Lower leg skin (tissue), 4 donors: ENCODE measurements around the gene FNDC3A. TPM values are rescaled to one million over a fixed set of nuclear protein-coding genes. Genes with fewer than 3 reads are reported as not detected.

Source experiments
- DNase-seq, 2 donors: peaks; one replicate each; pipeline ENCODE4 v3.0.0-alpha.2; 2019; ENCODE audit warnings: low spot score in 2 of 2
- H3K4me3 ChIP-seq: fragments of 200-600 bp; sonication (generic); 2 replicates; pipeline ENCODE4 v1.5.1; 2017; ENCODE audit warnings: mild to moderate bottlenecking, low read depth; ENCODE audit not compliant: poor library complexity, severe bottlenecking
- POLR2A ChIP-seq, 2 donors: fragments of 450-650 bp; IDR thresholded peaks; one replicate each; pipeline ENCODE4 v1.6.1; 2016 to 2017; ENCODE audit warnings: antibody characterized with exemption in 2 of 2, mild to moderate bottlenecking in 1 of 2, moderate library complexity in 1 of 2
- WGBS, 2 donors: methylation state at CpG; one replicate each; pipeline ENCODE4 v1.1.5; 2018; 5-methylcytosine and 5-hydroxymethylcytosine counted together
- intact Hi-C: fragments of 100-400 bp; cut with DNase I; formaldehyde crosslinking; loops from one replicate; pipeline ENCODE4 v1.15.0; 2023; ENCODE audit warnings: low total_unique reads
- total RNA-seq, 4 donors: library from RNA; depleted of rRNA; stranded (reverse); fragments of >200 nt; gene quantifications; one replicate each; pipeline ENCODE4 v1.1.0, GENCODE V29; 2016
- TF ChIP-seq, protein P1 (sequence below), 3 donors: fragments of 450-650 bp; IDR thresholded peaks; one replicate each; pipeline ENCODE4 v1.5.1; 2016; ENCODE audit warnings: antibody characterized with exemption in 3 of 3, mild to moderate bottlenecking in 3 of 3, moderate library complexity in 2 of 3

Gene FNDC3A
- total RNA-seq, 4 donors from 2014 or later, result 11.4 to 25.5 (median 15.5) TPM

- intact Hi-C loops, result no loop called here
- TF ChIP-seq POLR2A (IDR thresholded peaks at IDR 0.05), result no peak
- TF ChIP-seq, protein P1, sequence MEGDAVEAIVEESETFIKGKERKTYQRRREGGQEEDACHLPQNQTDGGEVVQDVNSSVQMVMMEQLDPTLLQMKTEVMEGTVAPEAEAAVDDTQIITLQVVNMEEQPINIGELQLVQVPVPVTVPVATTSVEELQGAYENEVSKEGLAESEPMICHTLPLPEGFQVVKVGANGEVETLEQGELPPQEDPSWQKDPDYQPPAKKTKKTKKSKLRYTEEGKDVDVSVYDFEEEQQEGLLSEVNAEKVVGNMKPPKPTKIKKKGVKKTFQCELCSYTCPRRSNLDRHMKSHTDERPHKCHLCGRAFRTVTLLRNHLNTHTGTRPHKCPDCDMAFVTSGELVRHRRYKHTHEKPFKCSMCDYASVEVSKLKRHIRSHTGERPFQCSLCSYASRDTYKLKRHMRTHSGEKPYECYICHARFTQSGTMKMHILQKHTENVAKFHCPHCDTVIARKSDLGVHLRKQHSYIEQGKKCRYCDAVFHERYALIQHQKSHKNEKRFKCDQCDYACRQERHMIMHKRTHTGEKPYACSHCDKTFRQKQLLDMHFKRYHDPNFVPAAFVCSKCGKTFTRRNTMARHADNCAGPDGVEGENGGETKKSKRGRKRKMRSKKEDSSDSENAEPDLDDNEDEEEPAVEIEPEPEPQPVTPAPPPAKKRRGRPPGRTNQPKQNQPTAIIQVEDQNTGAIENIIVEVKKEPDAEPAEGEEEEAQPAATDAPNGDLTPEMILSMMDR (IDR thresholded peaks at IDR 0.05), result no peak
- WGBS, 2 donors, result 45 to 46% methylated on average over 4 of the region's 4 CpGs
Observed at GRCh38 chr13:49240017-49240416, 264.3 kb downstream of the FNDC3A start.

GRCh38 chr13:49241296-49241695, 265.6 kb downstream of the FNDC3A start:
- TF ChIP-seq, protein P1 (IDR thresholded peaks at IDR 0.05), result no peak
- TF ChIP-seq POLR2A (IDR thresholded peaks at IDR 0.05), result no peak
- 71 to 76% methylated on average over 7 of the region's 7 CpGs for WGBS, 2 donors
- intact Hi-C loops, result no loop called here
- no peak for DNase-seq
- H3K4me3 ChIP-seq, result no peak overlapping the region

More at GRCh38 chr13:49240017-49240416, 264.3 kb downstream of the FNDC3A start:
- no peak for DNase-seq
- H3K4me3 ChIP-seq, result no peak overlapping the region

DNA sequence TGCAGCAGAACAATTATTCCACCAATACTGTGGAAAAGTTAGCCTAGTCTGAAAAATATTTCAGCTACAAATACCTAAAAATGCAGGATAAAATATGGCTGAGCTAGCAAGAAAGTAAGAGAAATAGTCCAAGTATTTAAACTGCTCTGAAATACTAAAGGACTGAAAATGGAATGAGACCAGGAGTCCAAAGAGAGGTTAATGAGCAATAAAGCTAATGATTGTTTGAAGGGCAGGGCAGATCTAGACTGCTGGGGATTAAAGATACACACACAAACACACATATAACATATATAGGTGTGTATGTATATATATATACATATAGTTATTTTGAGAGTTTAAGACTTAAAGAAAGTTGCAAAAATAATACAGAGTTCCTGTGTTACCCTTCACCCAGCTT, 269.4 kb downstream of the FNDC3A start:
- TF ChIP-seq, protein P1 (IDR thresholded peaks at IDR 0.05), result no peak
- TF ChIP-seq POLR2A (IDR thresholded peaks at IDR 0.05), result no peak
- no peak for DNase-seq
- no peak overlapping the region for H3K4me3 ChIP-seq
- intact Hi-C loops, result no loop called here

DNA sequence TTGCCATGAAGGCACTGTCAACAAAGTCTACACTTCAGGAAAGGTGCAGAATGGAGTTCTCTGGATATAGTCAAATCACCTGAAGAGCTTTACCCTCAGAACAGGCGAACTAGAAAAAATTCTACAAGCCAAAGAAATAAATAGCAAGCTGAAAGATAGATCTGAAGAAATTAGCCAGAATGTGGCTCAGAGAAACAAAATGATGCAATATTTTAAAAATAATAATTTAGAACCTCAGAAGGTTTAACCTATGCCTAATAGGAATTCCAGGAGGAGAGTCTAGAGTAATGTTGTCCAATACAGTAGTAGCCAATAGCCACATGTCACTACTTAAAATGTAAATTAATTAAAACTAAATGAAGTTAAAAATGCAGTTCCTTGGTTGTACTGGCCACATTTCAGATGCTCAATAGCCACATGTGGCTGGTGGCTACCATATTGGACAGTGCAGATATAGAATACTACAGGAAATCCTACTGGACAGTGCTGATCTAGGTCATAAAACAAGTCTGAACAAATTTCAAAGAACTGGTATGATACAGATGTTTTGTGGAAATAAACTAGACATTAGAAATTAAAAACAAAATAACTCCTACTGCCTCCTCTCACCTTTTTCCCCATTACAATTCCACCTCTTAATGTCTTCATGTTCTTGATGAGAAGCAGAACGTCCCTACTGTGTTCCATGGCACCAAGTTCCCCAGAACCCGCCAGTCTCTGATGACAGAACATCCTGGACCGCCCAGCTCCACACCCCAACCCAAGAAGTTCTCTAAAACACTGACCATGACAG, 271.3 kb downstream of the FNDC3A start:
- 24 to 25% methylated on average over 4 of the region's 4 CpGs for WGBS, 2 donors
- intact Hi-C loops, result no loop called here
- TF ChIP-seq, protein P1 (IDR thresholded peaks at IDR 0.05), result no peak
- no peak for TF ChIP-seq POLR2A (IDR thresholded peaks at IDR 0.05)
- H3K4me3 ChIP-seq, result peak overlapping the region; percentile 80
- no peak for DNase-seq

DNA sequence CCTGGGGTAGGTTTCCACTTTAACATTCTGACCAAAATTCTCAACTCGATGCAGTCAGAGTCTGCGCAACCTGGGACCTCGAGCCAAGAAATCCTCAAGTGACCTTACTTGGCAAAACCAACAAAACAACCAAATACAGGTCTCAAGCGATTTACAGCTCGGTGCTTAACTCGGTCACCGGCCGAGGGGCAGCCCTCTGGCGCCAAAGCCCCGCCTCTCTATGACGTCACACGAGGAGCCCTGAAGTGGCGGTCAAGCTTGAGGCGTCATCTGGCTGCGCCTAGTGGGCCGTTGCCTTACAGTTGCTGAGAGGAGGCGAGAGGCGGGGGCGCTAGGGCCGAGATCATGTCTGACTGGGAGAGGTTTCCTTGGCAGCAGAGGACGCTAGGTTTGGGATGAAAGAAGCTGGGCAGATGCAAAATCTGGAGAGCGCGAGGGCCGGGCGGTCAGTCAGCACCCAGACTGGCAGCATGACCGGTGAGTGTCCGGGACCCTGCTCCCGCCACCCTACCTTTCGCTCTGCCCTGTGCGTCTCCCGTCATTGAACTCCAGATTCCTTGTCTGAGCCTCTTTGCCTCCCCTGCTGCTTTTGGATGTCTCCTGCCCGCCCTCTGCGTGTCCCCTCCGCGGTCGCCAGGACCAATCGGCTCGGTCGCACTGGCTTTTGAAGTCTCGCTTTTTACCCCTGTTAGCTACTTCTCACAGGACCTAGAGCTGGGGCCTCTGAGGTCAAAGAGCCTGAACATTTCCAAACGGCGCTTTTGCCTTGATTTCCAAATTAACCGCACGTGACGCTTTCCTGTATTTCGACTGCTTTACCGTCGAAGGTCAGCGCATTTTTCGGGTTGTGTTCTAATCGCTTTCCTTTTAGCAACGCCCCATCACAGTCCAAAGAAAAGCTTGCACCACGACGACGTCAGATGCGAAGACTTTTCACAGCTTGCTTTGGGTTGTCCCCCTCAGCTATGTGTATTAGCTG, 272.2 kb downstream of the FNDC3A start, which contains the start of gene CDADC1:
Gene CDADC1 (plus strand): TSS at position 283 of the 979 bp plus-strand sequence. CDS start 113 bp downstream, at position 396.
- TF ChIP-seq, protein P1 (IDR thresholded peaks at IDR 0.05), result no peak
- no peak for TF ChIP-seq POLR2A (IDR thresholded peaks at IDR 0.05)
- 0% methylated on average over 52 to 53 of the region's 56 CpGs for whole genome bisulfite sequencing, 2 donors
- DNase-seq, result peak; percentile 94 to 99
- H3K4me3 ChIP-seq, result peak within 1 kb of the TSS; percentile 80
- intact Hi-C loops, result no loop called here
